ENCODE results near the gene ITGA3. TPM values are rescaled to one million over a fixed set of nuclear protein-coding genes. Genes with fewer than 3 reads are reported as not detected.
A peak's percentile ranks its signal among the peaks of the same experiment; 100 is the strongest.

The ITGA3 gene
- total RNA-seq, 1 experiment from 2014 or later = 1.6 TPM

GRCh38 chr17:50072925-50073324 is 17.0 kb downstream of the ITGA3 start:
- DNase-seq = no peak
- Histone ChIP-seq H3K27ac (ENCODE audit: low read length) (no peak overlapping the region), H3K4me1 (ENCODE audit: low read length) (no peaks in the 10 kb centered on the region), H3K27me3 (ENCODE audit: low read length) (no peaks in the 10 kb centered on the region), H4K20me1 (ENCODE audit: insufficient read depth, low read depth, low read length) (no peaks in the 10 kb centered on the region), H3K9ac (ENCODE audit: low read length) (no peak overlapping the region), H3K9me3 (ENCODE audit: low read length) (no peaks in the 10 kb centered on the region), H2AFZ (ENCODE audit: low read length) (no peak overlapping the region), H3K9me2 (replicated peaks; ENCODE audit: insufficient read depth, low read length) (no peaks in the 10 kb centered on the region), H3K79me2 (ENCODE audit: low read length) (no peaks in the 10 kb centered on the region), H3K36me3 (ENCODE audit: insufficient read depth, low read length) (no peaks in the 10 kb centered on the region), H3K4me2 (ENCODE audit: low read depth, low read length, poor library complexity, severe bottlenecking) (no peak overlapping the region), H3K4me3 (ENCODE audit: low read length) (no peak overlapping the region)

- no peaks in the 10 kb centered on the region for H3K79me2 ChIP-seq (ENCODE audit: low read length)
- DNase-seq = no peak
- H3K4me1 ChIP-seq (ENCODE audit: low read length) = no peaks in the 10 kb centered on the region
- H3K36me3 ChIP-seq (ENCODE audit: insufficient read depth, low read length) = no peaks in the 10 kb centered on the region
- H3K9me2 ChIP-seq (replicated peaks; ENCODE audit: insufficient read depth, low read length) = no peaks in the 10 kb centered on the region
- H4K20me1 ChIP-seq (ENCODE audit: insufficient read depth, low read depth, low read length) = no peaks in the 10 kb centered on the region; the same call in 1 of the 2 replicates
- H3K27ac ChIP-seq (ENCODE audit: low read length) = no peak overlapping the region
- H3K27me3 ChIP-seq (ENCODE audit: low read length) = no peaks in the 10 kb centered on the region
- no peak overlapping the region for H3K4me3 ChIP-seq (ENCODE audit: low read length)
- no peak overlapping the region for H3K4me2 ChIP-seq (ENCODE audit: low read depth, low read length, poor library complexity, severe bottlenecking)
- H3K9me3 ChIP-seq (ENCODE audit: low read length) = no peaks in the 10 kb centered on the region
- no peak overlapping the region for H2AFZ ChIP-seq (ENCODE audit: low read length)
- no peak overlapping the region for H3K9ac ChIP-seq (ENCODE audit: low read length)
Measured at GRCh38 chr17:50074227-50074626, 18.3 kb downstream of the ITGA3 start.

- Histone ChIP-seq H2AFZ (ENCODE audit: low read length) (no peak overlapping the region), H3K9ac (ENCODE audit: low read length) (no peak overlapping the region), H3K4me1 (ENCODE audit: low read length) (peaks cover under 1% of the 10 kb centered on the region; the same call in 1 of the 2 replicates), H3K36me3 (ENCODE audit: insufficient read depth, low read length) (no peaks in the 10 kb centered on the region), H3K27ac (ENCODE audit: low read length) (no peak overlapping the region), H4K20me1 (ENCODE audit: insufficient read depth, low read depth, low read length) (no peaks in the 10 kb centered on the region; the same call in 1 of the 2 replicates), H3K9me2 (replicated peaks; ENCODE audit: insufficient read depth, low read length) (no peaks in the 10 kb centered on the region), H3K4me3 (ENCODE audit: low read length) (no peak overlapping the region), H3K4me2 (ENCODE audit: low read depth, low read length, poor library complexity, severe bottlenecking) (no peak overlapping the region), H3K79me2 (ENCODE audit: low read length) (no peaks in the 10 kb centered on the region), H3K27me3 (ENCODE audit: low read length) (no peaks in the 10 kb centered on the region), H3K9me3 (ENCODE audit: low read length) (no peaks in the 10 kb centered on the region)
- DNase-seq = no peak
Measured at GRCh38 chr17:50075446-50076032, 19.6 kb downstream of the ITGA3 start.

- H2AFZ ChIP-seq (ENCODE audit: low read length) = no peak overlapping the region
- H3K36me3 ChIP-seq (ENCODE audit: insufficient read depth, low read length) = no peaks in the 10 kb centered on the region
- no peak overlapping the region for H3K4me3 ChIP-seq (ENCODE audit: low read length)
- peaks cover 5% of the 10 kb centered on the region for H3K4me1 ChIP-seq (ENCODE audit: low read length)
- no peak overlapping the region for H3K27ac ChIP-seq (ENCODE audit: low read length)
- no peaks in the 10 kb centered on the region for H3K27me3 ChIP-seq (ENCODE audit: low read length)
- H3K9me3 ChIP-seq (ENCODE audit: low read length) = no peaks in the 10 kb centered on the region
- H3K9me2 ChIP-seq (replicated peaks; ENCODE audit: insufficient read depth, low read length) = no peaks in the 10 kb centered on the region
- H3K4me2 ChIP-seq (ENCODE audit: low read depth, low read length, poor library complexity, severe bottlenecking) = no peak overlapping the region
- no peak for DNase-seq
- H3K79me2 ChIP-seq (ENCODE audit: low read length) = no peaks in the 10 kb centered on the region
- H4K20me1 ChIP-seq (ENCODE audit: insufficient read depth, low read depth, low read length) = no peaks in the 10 kb centered on the region; the same call in 1 of the 2 replicates
- no peak overlapping the region for H3K9ac ChIP-seq (ENCODE audit: low read length)
Measured at GRCh38 chr17:50076221-50076590, 20.3 kb downstream of the ITGA3 start.

- no peaks in the 10 kb centered on the region for H3K9me3 ChIP-seq (ENCODE audit: low read length)
- H4K20me1 ChIP-seq (ENCODE audit: insufficient read depth, low read depth, low read length) = no peaks in the 10 kb centered on the region; the same call in 1 of the 2 replicates
- H3K27me3 ChIP-seq (ENCODE audit: low read length) = no peaks in the 10 kb centered on the region
- H3K9ac ChIP-seq (ENCODE audit: low read length) = no peak overlapping the region
- H3K4me3 ChIP-seq (ENCODE audit: low read length) = no peak overlapping the region
- no peak for DNase-seq
- H3K27ac ChIP-seq (ENCODE audit: low read length) = no peak overlapping the region
- H3K36me3 ChIP-seq (ENCODE audit: insufficient read depth, low read length) = no peaks in the 10 kb centered on the region
- no peak overlapping the region for H3K4me2 ChIP-seq (ENCODE audit: low read depth, low read length, poor library complexity, severe bottlenecking)
- peaks cover 5% of the 10 kb centered on the region for H3K4me1 ChIP-seq (ENCODE audit: low read length)
- H3K79me2 ChIP-seq (ENCODE audit: low read length) = no peaks in the 10 kb centered on the region
- H3K9me2 ChIP-seq (replicated peaks; ENCODE audit: insufficient read depth, low read length) = no peaks in the 10 kb centered on the region
- H2AFZ ChIP-seq (ENCODE audit: low read length) = no peak overlapping the region
Measured at GRCh38 chr17:50076591-50077235, 20.8 kb downstream of the ITGA3 start.

- Histone ChIP-seq H4K20me1 (ENCODE audit: insufficient read depth, low read depth, low read length) (no peaks in the 10 kb centered on the region; the same call in 1 of the 2 replicates), H3K4me2 (ENCODE audit: low read depth, low read length, poor library complexity, severe bottlenecking) (no peak overlapping the region), H3K4me1 (ENCODE audit: low read length) (peaks cover 5% of the 10 kb centered on the region), H3K36me3 (ENCODE audit: insufficient read depth, low read length) (no peaks in the 10 kb centered on the region), H3K27ac (ENCODE audit: low read length) (no peak overlapping the region), H2AFZ (ENCODE audit: low read length) (no peak overlapping the region), H3K27me3 (ENCODE audit: low read length) (no peaks in the 10 kb centered on the region), H3K9ac (ENCODE audit: low read length) (no peak overlapping the region), H3K9me2 (replicated peaks; ENCODE audit: insufficient read depth, low read length) (no peaks in the 10 kb centered on the region), H3K79me2 (ENCODE audit: low read length) (no peaks in the 10 kb centered on the region), H3K9me3 (ENCODE audit: low read length) (no peaks in the 10 kb centered on the region), H3K4me3 (ENCODE audit: low read length) (no peak overlapping the region)
- DNase-seq = no peak
Measured at GRCh38 chr17:50078430-50078829, 22.5 kb downstream of the ITGA3 start.

- no peak overlapping the region for H3K27ac ChIP-seq (ENCODE audit: low read length)
- no peaks in the 10 kb centered on the region for H3K36me3 ChIP-seq (ENCODE audit: insufficient read depth, low read length)
- H3K4me1 ChIP-seq (ENCODE audit: low read length) = peaks cover 5% of the 10 kb centered on the region
- DNase-seq = peak; percentile 93
- no peak overlapping the region for H3K4me3 ChIP-seq (ENCODE audit: low read length)
- H3K79me2 ChIP-seq (ENCODE audit: low read length) = no peaks in the 10 kb centered on the region
- H3K27me3 ChIP-seq (ENCODE audit: low read length) = no peaks in the 10 kb centered on the region
- no peaks in the 10 kb centered on the region; the same call in 1 of the 2 replicates for H4K20me1 ChIP-seq (ENCODE audit: insufficient read depth, low read depth, low read length)
- H3K9me2 ChIP-seq (replicated peaks; ENCODE audit: insufficient read depth, low read length) = no peaks in the 10 kb centered on the region
- H3K9me3 ChIP-seq (ENCODE audit: low read length) = no peaks in the 10 kb centered on the region
- H3K9ac ChIP-seq (ENCODE audit: low read length) = no peak overlapping the region
- H3K4me2 ChIP-seq (ENCODE audit: low read depth, low read length, poor library complexity, severe bottlenecking) = no peak overlapping the region
- H2AFZ ChIP-seq (ENCODE audit: low read length) = no peak overlapping the region
Measured at GRCh38 chr17:50079334-50080095, 23.6 kb downstream of the ITGA3 start.

GRCh38 chr17:50080096-50080480 is 24.2 kb downstream of the ITGA3 start:
- no peaks in the 10 kb centered on the region for H3K9me3 ChIP-seq (ENCODE audit: low read length)
- no peaks in the 10 kb centered on the region; the same call in 1 of the 2 replicates for H4K20me1 ChIP-seq (ENCODE audit: insufficient read depth, low read depth, low read length)
- H3K27ac ChIP-seq (ENCODE audit: low read length) = no peak overlapping the region
- no peaks in the 10 kb centered on the region for H3K79me2 ChIP-seq (ENCODE audit: low read length)
- no peak overlapping the region for H2AFZ ChIP-seq (ENCODE audit: low read length)
- H3K9ac ChIP-seq (ENCODE audit: low read length) = no peak overlapping the region
- H3K9me2 ChIP-seq (replicated peaks; ENCODE audit: insufficient read depth, low read length) = no peaks in the 10 kb centered on the region
- peaks cover 5% of the 10 kb centered on the region for H3K4me1 ChIP-seq (ENCODE audit: low read length)
- DNase-seq = no peak
- H3K4me2 ChIP-seq (ENCODE audit: low read depth, low read length, poor library complexity, severe bottlenecking) = no peak overlapping the region
- no peaks in the 10 kb centered on the region for H3K27me3 ChIP-seq (ENCODE audit: low read length)
- H3K4me3 ChIP-seq (ENCODE audit: low read length) = no peak overlapping the region
- H3K36me3 ChIP-seq (ENCODE audit: insufficient read depth, low read length) = no peaks in the 10 kb centered on the region
